ENCODE results near the gene OTUB1. TPM values are rescaled to one million over a fixed set of nuclear protein-coding genes. Genes with fewer than 3 reads are reported as not detected.

The OTUB1 gene
- 37.5 and 54.6 TPM in 2 replicates for total RNA-seq

GRCh38 chr11:63986156-63986931 lies at the start of gene OTUB1:
Gene OTUB1, plus strand, starts transcription at chr11:63986438. Its CDS starts 19 bp downstream, at chr11:63986457.

GRCh38 chr11:63938479-63939396 lies 47.5 kb upstream of the OTUB1 start, which contains the start of gene NAA40:
Gene NAA40, plus strand, starts transcription at chr11:63939002. Its CDS starts 95 bp downstream, at chr11:63939097.

GRCh38 chr11:63974259-63975143 lies 11.7 kb upstream of the OTUB1 start, which contains the start of gene COX8A:
Gene COX8A, plus strand, starts transcription at chr11:63974620. Its CDS starts 61 bp downstream, at chr11:63974681.

GRCh38 chr11:64035576-64035975 lies 49.3 kb downstream of the OTUB1 start, which contains the start of gene FLRT1:
Gene FLRT1, plus strand, starts transcription at chr11:64035931. Its CDS starts 80,337 bp downstream, at chr11:64116268.

Other genes with a start within 250 kb of the OTUB1 start
- 17.5 and 18.5 TPM in 2 replicates for gene ZFTA, start 217.7 kb upstream of the OTUB1 start, total RNA-seq
- gene SPINDOC, start 173.0 kb upstream of the OTUB1 start, total RNA-seq: 15.4 and 17.6 TPM in 2 replicates
- 7.2 and 8.2 TPM in 2 replicates for gene MARK2, start 147.3 kb upstream of the OTUB1 start, total RNA-seq
- gene RCOR2, start 69.3 kb upstream of the OTUB1 start, total RNA-seq: 2.0 TPM in 2 replicates
- 7.3 and 8.7 TPM in 2 replicates for gene NAA40, start 47.4 kb upstream of the OTUB1 start, total RNA-seq
- gene COX8A, start 11.8 kb upstream of the OTUB1 start, total RNA-seq: 307 and 311 TPM in 2 replicates
- gene FLRT1, start 49.5 kb downstream of the OTUB1 start, total RNA-seq: 0.12 TPM in 1 of 2 replicates, not detected in the other
- 9.3 and 20.5 TPM in 2 replicates for gene MACROD1, start 179.7 kb downstream of the OTUB1 start, total RNA-seq
- gene STIP1, start 199.7 kb downstream of the OTUB1 start, total RNA-seq: 141 and 237 TPM in 2 replicates
- gene FERMT3, start 220.3 kb downstream of the OTUB1 start, total RNA-seq: 3.2 and 4.8 TPM in 2 replicates
- gene TRPT1, start 239.7 kb downstream of the OTUB1 start, total RNA-seq: 39.1 and 46.2 TPM in 2 replicates
- gene NUDT22, start 239.8 kb downstream of the OTUB1 start, total RNA-seq: 63.5 and 71.4 TPM in 2 replicates
- gene DNAJC4, start 244.1 kb downstream of the OTUB1 start, total RNA-seq: 4.5 and 9.1 TPM in 2 replicates
- gene VEGFB, start 248.1 kb downstream of the OTUB1 start, total RNA-seq: 21.9 and 38.9 TPM in 2 replicates